Measurements from ENCODE around the gene MEGF11. TPM values are rescaled to one million over a fixed set of nuclear protein-coding genes. Genes with fewer than 3 reads are reported as not detected.

Gene MEGF11
- total and polyA plus RNA-seq, 10 donors = 0.02 to 0.61 (median 0.23) TPM; not detected in 4

DNA sequence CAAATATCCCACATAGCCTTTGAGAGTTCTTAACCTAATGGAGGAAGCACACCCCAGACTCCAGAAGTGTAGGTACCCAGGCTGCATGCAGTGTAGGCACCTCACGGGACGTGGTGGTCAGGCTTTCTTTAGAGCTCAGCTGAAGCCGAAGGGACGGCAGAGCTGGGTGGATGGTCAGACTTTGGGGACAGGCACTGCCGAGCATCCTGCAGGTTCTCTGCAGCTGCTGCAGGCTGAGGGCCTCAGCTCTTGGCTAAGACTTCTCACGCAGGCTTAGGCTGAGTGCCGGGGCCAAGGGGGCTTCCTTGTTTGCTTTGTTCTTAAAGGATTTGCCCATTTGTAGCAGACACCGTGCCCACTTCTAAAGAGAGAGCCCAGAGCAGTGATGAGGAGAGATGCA is 207.2 kb downstream of the MEGF11 start:
- no peak for DNase-seq
- H3K4me1 ChIP-seq = no peaks in the 10 kb centered on the region
- no peak overlapping the region for H3K27ac ChIP-seq
- peaks cover 0 to 29% (median 0%) of the 10 kb centered on the region in 7 donors for H3K27me3 ChIP-seq (replicated peaks in 1 of 7)
- H3K9me3 ChIP-seq = no peaks in the 10 kb centered on the region
- 70 to 83% (median 75%) methylated on average over 5 to 8 of the region's 8 CpGs for WGBS, 5 donors
- TF ChIP-seq, protein P1, sequence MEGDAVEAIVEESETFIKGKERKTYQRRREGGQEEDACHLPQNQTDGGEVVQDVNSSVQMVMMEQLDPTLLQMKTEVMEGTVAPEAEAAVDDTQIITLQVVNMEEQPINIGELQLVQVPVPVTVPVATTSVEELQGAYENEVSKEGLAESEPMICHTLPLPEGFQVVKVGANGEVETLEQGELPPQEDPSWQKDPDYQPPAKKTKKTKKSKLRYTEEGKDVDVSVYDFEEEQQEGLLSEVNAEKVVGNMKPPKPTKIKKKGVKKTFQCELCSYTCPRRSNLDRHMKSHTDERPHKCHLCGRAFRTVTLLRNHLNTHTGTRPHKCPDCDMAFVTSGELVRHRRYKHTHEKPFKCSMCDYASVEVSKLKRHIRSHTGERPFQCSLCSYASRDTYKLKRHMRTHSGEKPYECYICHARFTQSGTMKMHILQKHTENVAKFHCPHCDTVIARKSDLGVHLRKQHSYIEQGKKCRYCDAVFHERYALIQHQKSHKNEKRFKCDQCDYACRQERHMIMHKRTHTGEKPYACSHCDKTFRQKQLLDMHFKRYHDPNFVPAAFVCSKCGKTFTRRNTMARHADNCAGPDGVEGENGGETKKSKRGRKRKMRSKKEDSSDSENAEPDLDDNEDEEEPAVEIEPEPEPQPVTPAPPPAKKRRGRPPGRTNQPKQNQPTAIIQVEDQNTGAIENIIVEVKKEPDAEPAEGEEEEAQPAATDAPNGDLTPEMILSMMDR (IDR thresholded peaks at IDR 0.05 in 8 of 11, conservative IDR thresholded peaks at IDR 0.05 in 3 of 11) = no peak
- TF ChIP-seq POLR2AphosphoS5 (IDR thresholded peaks at IDR 0.05) (no peak), POLR2A (IDR thresholded peaks at IDR 0.05) (no peak)
- H3K36me3 ChIP-seq = no peaks in the 10 kb centered on the region
- intact Hi-C loops (cut with DNase I; ENCODE audit: low total_unique reads) = no loop called here
- H3K4me3 ChIP-seq = no peak overlapping the region

DNA sequence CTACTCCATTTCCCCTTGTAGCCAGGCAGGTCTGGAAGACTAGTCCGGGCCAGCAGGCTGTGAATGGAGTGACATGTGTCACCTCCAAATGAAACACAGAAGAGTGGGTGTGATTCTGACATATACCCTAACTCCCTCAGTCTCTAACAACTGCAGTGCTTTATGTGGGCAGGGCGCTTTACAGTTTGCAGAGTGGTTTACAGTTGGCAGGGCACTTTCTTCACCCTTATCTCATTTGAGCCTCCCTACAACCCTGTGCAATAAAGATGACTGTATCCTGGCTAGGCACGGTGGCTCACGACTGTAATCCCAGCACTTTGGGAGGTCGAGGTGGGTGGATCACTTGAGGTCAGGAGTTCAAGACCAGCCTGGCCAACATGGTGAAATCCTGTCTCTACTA is 208.0 kb downstream of the MEGF11 start:
- 70 to 83% (median 77%) methylated on average over 5 of the region's 5 CpGs for WGBS, 5 donors
- Histone ChIP-seq H3K27me3 (replicated peaks in 1 of 7) (peaks cover 0 to 37% (median 0%) of the 10 kb centered on the region in 7 donors), H3K27ac (no peak overlapping the region), H3K36me3 (no peaks in the 10 kb centered on the region), H3K9me3 (no peaks in the 10 kb centered on the region), H3K4me1 (no peaks in the 10 kb centered on the region), H3K4me3 (no peak overlapping the region)
- intact Hi-C loops (cut with DNase I; ENCODE audit: low total_unique reads) = no loop called here
- TF ChIP-seq POLR2A (IDR thresholded peaks at IDR 0.05) (no peak), POLR2AphosphoS5 (IDR thresholded peaks at IDR 0.05) (no peak)
- TF ChIP-seq, protein P1 (IDR thresholded peaks at IDR 0.05 in 8 of 11, conservative IDR thresholded peaks at IDR 0.05 in 3 of 11) = no peak
- DNase-seq = no peak

DNA sequence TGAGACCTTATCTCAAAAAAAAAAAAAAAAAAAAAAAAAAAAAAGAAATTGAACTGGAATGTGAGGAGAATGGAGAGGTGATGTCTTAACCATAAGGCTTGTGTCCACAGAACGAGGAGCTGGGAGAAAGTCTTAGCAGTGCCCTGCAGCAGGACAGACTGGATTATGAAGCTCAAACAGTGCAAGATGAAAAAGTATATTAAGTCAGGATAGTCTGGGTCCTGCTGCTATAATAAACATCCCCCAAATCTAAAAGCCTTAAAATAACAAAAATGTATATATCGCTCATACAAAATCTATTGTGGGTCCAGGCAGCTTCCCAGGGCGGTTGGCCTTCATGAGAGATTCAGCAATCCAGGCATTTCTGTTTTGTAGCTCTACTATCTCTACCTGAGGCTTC is 208.7 kb downstream of the MEGF11 start:
- TF ChIP-seq, protein P1 (IDR thresholded peaks at IDR 0.05 in 8 of 11, conservative IDR thresholded peaks at IDR 0.05 in 3 of 11) = no peak
- TF ChIP-seq POLR2A (IDR thresholded peaks at IDR 0.05) (no peak), POLR2AphosphoS5 (IDR thresholded peaks at IDR 0.05) (no peak)

DNA sequence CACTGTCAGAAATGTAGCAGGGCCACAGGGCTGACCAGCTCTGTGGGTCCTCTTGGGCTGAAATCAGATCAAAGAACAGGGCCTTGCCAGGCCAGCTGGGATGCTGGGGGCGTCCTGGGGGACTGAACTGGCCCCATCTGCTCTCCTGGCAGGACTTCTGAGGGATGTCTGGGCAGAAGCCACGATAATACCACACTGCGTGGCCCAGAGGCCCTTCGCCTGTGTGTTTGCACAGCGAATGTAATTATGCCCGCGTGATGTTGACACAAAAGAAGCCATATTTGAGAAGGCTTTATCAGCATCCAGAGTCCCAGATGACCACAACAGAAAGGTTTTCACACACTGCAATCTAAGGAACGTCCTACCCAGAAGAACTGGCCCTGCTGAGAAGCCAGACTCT is 210.3 kb downstream of the MEGF11 start:
- Histone ChIP-seq H3K4me1 (no peaks in the 10 kb centered on the region), H3K27me3 (replicated peaks in 1 of 7) (peaks cover 0 to 60% (median 12%) of the 10 kb centered on the region in 7 donors), H3K4me3 (no peak overlapping the region), H3K36me3 (no peaks in the 10 kb centered on the region), H3K9me3 (no peaks in the 10 kb centered on the region), H3K27ac (no peak overlapping the region)
- TF ChIP-seq, protein P1 (IDR thresholded peaks at IDR 0.05 in 8 of 11, conservative IDR thresholded peaks at IDR 0.05 in 3 of 11) = no peak
- TF ChIP-seq POLR2A (IDR thresholded peaks at IDR 0.05) = no peak
- WGBS, 5 donors = 62 to 73% (median 67%) methylated on average over 6 to 8 of the region's 8 CpGs
- intact Hi-C loops (cut with DNase I; ENCODE audit: low total_unique reads) = no loop called here
- no peak for DNase-seq

More for the DNA sequence above, 208.7 kb downstream of the MEGF11 start:
- H3K9me3 ChIP-seq = no peaks in the 10 kb centered on the region
- DNase-seq = no peak
- H3K27me3 ChIP-seq (replicated peaks in 1 of 7) = peaks cover 0 to 44% (median 0%) of the 10 kb centered on the region in 7 donors
- intact Hi-C loops (cut with DNase I; ENCODE audit: low total_unique reads) = no loop called here
- H3K4me1 ChIP-seq = no peaks in the 10 kb centered on the region
- H3K27ac ChIP-seq = no peak overlapping the region
- H3K36me3 ChIP-seq = no peaks in the 10 kb centered on the region
- no peak overlapping the region for H3K4me3 ChIP-seq
- 83 to 88% (median 86%) methylated on average over 3 of the region's 3 CpGs for WGBS, 5 donors
